NB4 (cell line): ENCODE results near the gene FSD1L.

Experiments used
- CTCF ChIP-seq: IDR thresholded peaks from one replicate; pipeline ENCODE4 v1.5.1; 2012; ENCODE audit warnings: low read depth, low read length
- MAX ChIP-seq: IDR thresholded peaks from 2 replicates; pipeline ENCODE4 v1.6.1; 2011; ENCODE audit warnings: low read depth, low read length

- TF ChIP-seq CTCF (no peak), MAX (no peak)
These were observed 46.2 kb upstream of the FSD1L start for GRCh38 chr9:105401651-105402050.
